CD14-positive monocyte (primary cell): ENCODE data around the gene NEUROD2. TPM values are rescaled to one million over a fixed set of nuclear protein-coding genes. Genes with fewer than 3 reads are reported as not detected.

Experiments used
- DNase-seq, 3 donors: peaks; one replicate each; pipeline ENCODE4 v3.0.0-alpha.2; 2011 to 2022
- H2AFZ ChIP-seq: 2 replicates; pipeline ENCODE4 v1.6.0; 2012; ENCODE audit warnings: mild to moderate bottlenecking, low read depth, low read length, inconsistent platforms; ENCODE audit not compliant: insufficient read depth, poor library complexity, severe bottlenecking
- H3K27ac ChIP-seq, 2 donors: 1 replicate in 1 of 2; 2 replicates in 1 of 2; pipeline ENCODE4 v1.5.1; 2012 to 2013; ENCODE audit warnings: low read length in 2 of 2, control low read depth in 1 of 2, inconsistent platforms in 1 of 2, low read depth in 1 of 2, mild to moderate bottlenecking in 1 of 2
- H3K27me3 ChIP-seq, 2 donors: one replicate each; pipeline versions ENCODE4 v1.6.0 to v1.6.1; 2011 to 2013; ENCODE audit warnings: low read length in 2 of 2; ENCODE audit not compliant: control insufficient read depth in 2 of 2, insufficient read depth in 2 of 2
- H3K36me3 ChIP-seq, 2 donors: replicated peaks in 1 of 2; 1 replicate in 1 of 2; 2 replicates in 1 of 2; pipeline versions ENCODE4 v1.5.1 to v1.6.1; 2012 to 2013; ENCODE audit warnings: low read length in 2 of 2, control low read depth in 1 of 2, inconsistent platforms in 1 of 2, mild to moderate bottlenecking in 1 of 2; ENCODE audit not compliant: insufficient read depth in 2 of 2, control insufficient read depth in 1 of 2
- H3K4me1 ChIP-seq, 2 donors: 1 replicate in 1 of 2; 2 replicates in 1 of 2; pipeline versions ENCODE4 v1.5.1 to v1.6.1; 2012 to 2013; ENCODE audit warnings: low read length in 2 of 2, control low read depth in 1 of 2, inconsistent platforms in 1 of 2, mild to moderate bottlenecking in 1 of 2, moderate library complexity in 1 of 2; ENCODE audit not compliant: insufficient read depth in 2 of 2, control insufficient read depth in 1 of 2
- H3K4me2 ChIP-seq: replicated peaks from 2 replicates; pipeline ENCODE3; 2012; ENCODE audit warnings: low read length, moderate library complexity, mild to moderate bottlenecking; ENCODE audit not compliant: poor library complexity, severe bottlenecking; ENCODE audit errors: extremely low read depth
- H3K4me3 ChIP-seq, 3 experiments: fragments of 200-600 bp in 1 of 3; sonication (generic) in 1 of 3; replicated peaks in 1 of 3; 1 replicate in 2 of 3; 2 replicates in 1 of 3; pipeline ENCODE4 v1.5.1; 2011 to 2013; ENCODE audit warnings: low read length in 3 of 3, mild to moderate bottlenecking in 3 of 3, control low read depth in 2 of 3, low read depth in 2 of 3, inconsistent platforms in 1 of 3, moderate library complexity in 1 of 3
- H3K79me2 ChIP-seq: 2 replicates; pipeline ENCODE4 v1.6.0; 2012; ENCODE audit warnings: mild to moderate bottlenecking, control low read depth, inconsistent platforms, low read length, moderate library complexity; ENCODE audit not compliant: insufficient read depth
- H3K9ac ChIP-seq: 2 replicates; pipeline ENCODE4 v1.6.0; 2017; ENCODE audit warnings: low read length, mild to moderate bottlenecking; ENCODE audit not compliant: insufficient read depth, poor library complexity, severe bottlenecking
- H3K9me3 ChIP-seq, 2 donors: replicated peaks in 1 of 2; 1 replicate in 1 of 2; 2 replicates in 1 of 2; pipeline versions ENCODE4 v1.5.1 to v1.6.1; 2012 to 2013; ENCODE audit warnings: low read length in 2 of 2, control low read depth in 1 of 2; ENCODE audit not compliant: control insufficient read depth in 1 of 2, insufficient read depth in 1 of 2
- H4K20me1 ChIP-seq: 2 replicates; pipeline ENCODE4 v1.6.0; 2012; ENCODE audit warnings: mild to moderate bottlenecking, low read length, control low read depth, moderate library complexity; ENCODE audit not compliant: insufficient read depth
- H3K27ac Mint-ChIP-seq, 7 donors: one replicate each; pipeline ENCODE4 v1.8.0; 2020; ENCODE audit warnings: mild to moderate bottlenecking in 7 of 7, mixed read lengths in 7 of 7, moderate library complexity in 6 of 7, inconsistent platforms in 2 of 7
- H3K27me3 Mint-ChIP-seq, 3 donors: one replicate each; pipeline ENCODE4 v1.8.0; 2021 to 2022; ENCODE audit warnings: low read depth in 3 of 3, mild to moderate bottlenecking in 3 of 3, mixed read lengths in 3 of 3, moderate library complexity in 3 of 3, inconsistent platforms in 1 of 3
- H3K36me3 Mint-ChIP-seq, 2 donors: one replicate each; pipeline ENCODE4 v1.8.0; 2020; ENCODE audit warnings: mixed read lengths in 2 of 2, inconsistent platforms in 1 of 2, mild to moderate bottlenecking in 1 of 2
- H3K4me1 Mint-ChIP-seq: one replicate; pipeline ENCODE4 v1.8.0; 2020; ENCODE audit warnings: mild to moderate bottlenecking, mixed read lengths
- H3K4me3 Mint-ChIP-seq, 2 donors: one replicate each; pipeline ENCODE4 v1.8.0; 2020; ENCODE audit warnings: mild to moderate bottlenecking in 2 of 2, mixed read lengths in 2 of 2, moderate library complexity in 1 of 2
- H3K9me3 Mint-ChIP-seq, 7 donors: one replicate each; pipeline ENCODE4 v1.8.0; 2020 to 2022; ENCODE audit warnings: mixed read lengths in 7 of 7, mild to moderate bottlenecking in 6 of 7, moderate library complexity in 6 of 7, inconsistent platforms in 2 of 7
- WGBS: methylation state at CpG from one replicate; pipeline ENCODE4 v1.1.5; 2013; ENCODE audit warnings: missing lambda C conversion rate; ENCODE audit not compliant: insufficient coverage; 5-methylcytosine and 5-hydroxymethylcytosine counted together
- intact Hi-C, 2 donors: fragments of 100-400 bp; cut with micrococcal nuclease; formaldehyde crosslinking; loops; one replicate each; pipeline versions ENCODE4 v1.15.0 to v1.15.1; 2023
- polyA plus RNA-seq, 3 donors: library from polyadenylated mRNA; depleted of rRNA in 1 of 3; unstranded in 2 of 3; stranded (reverse) in 1 of 3; fragments of 300-500 nt in 2 of 3; fragments of >200 nt in 1 of 3; fragmentation: Illumina TruSeq in 2 of 3; gene quantifications; 1 replicate in 2 of 3; 2 replicates in 1 of 3; pipeline ENCODE4 v1.2.3, GENCODE V29; 2012 to 2021
- TF ChIP-seq, protein P1 (sequence below): fragments of 200-600 bp; IDR thresholded peaks from one replicate; pipeline ENCODE4 v1.8.0; 2022; ENCODE audit warnings: antibody characterized with exemption, mild to moderate bottlenecking

NEUROD2 gene
- polyA plus RNA-seq, 3 donors = not detected

DNA sequence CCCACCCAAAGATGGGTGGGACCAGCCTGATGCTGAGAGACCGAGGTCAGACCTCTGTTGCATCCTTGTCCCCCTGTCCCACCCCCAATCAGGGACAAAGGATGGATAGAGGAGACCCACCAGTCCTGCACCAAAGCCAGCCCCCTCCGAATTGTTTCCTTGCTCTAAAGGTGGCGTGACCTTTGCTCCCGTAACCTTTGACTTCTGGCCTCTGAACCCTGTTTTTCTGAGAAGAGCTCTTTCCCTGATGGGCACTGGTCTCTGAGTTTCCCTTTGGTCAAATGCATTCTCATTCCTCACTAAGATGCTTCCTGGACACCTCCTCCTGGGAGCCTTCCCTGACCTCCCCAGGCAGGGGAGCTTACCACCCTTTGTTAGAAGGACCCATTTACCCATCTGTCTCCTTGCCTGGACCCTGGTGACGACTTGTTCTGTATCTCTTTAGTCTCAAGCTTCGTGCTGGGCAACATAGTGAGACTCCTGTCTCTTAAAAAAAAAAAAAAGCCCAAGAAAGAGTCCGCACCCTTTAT, 5.3 kb upstream of the NEUROD2 start:
- Mint-ChIP-seq H3K27ac (no peak overlapping the region), H3K27me3 (peaks cover 55 to 83% (median 57%) of the 10 kb centered on the region in 3 donors)

DNA sequence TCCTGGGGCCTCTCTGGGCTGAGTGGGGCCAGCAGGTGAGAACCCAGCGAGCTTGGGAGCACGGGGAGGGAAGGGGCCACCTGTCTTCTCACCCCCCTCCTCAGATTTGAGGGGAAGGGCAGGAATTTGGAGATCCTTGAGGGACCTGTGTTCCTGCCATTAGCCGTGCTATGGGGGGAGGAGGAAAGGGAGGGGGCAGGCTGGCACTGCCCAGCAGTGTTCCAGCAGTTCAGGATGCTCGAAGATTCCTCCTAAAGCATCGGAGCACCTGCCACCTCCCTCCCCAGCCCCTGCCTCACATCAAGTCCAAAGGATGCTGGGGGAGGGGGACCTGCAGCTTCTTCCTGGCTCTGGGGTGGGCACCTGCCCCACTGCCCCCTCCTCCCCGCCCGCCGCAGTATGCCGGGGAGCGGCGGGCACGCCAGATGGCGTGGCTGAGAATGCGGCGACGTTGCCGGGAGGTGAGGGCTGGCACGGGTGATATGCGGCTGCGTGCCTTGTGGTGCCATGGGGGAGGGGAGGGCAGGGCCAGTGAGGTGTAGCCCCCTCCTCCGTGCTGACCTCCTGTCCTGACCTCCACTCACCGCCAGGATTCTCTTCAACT, 4.7 kb upstream of the NEUROD2 start:
- TF ChIP-seq, protein P1, sequence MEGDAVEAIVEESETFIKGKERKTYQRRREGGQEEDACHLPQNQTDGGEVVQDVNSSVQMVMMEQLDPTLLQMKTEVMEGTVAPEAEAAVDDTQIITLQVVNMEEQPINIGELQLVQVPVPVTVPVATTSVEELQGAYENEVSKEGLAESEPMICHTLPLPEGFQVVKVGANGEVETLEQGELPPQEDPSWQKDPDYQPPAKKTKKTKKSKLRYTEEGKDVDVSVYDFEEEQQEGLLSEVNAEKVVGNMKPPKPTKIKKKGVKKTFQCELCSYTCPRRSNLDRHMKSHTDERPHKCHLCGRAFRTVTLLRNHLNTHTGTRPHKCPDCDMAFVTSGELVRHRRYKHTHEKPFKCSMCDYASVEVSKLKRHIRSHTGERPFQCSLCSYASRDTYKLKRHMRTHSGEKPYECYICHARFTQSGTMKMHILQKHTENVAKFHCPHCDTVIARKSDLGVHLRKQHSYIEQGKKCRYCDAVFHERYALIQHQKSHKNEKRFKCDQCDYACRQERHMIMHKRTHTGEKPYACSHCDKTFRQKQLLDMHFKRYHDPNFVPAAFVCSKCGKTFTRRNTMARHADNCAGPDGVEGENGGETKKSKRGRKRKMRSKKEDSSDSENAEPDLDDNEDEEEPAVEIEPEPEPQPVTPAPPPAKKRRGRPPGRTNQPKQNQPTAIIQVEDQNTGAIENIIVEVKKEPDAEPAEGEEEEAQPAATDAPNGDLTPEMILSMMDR = no peak
- Mint-ChIP-seq H3K9me3 (peaks cover 0 to 4% (median 1%) of the 10 kb centered on the region in 7 donors), H3K4me1 (peaks cover 2% of the 10 kb centered on the region), H3K27me3 (peaks cover 58 to 86% (median 60%) of the 10 kb centered on the region in 3 donors), H3K36me3 (no peaks in the 10 kb centered on the region), H3K27ac (no peak overlapping the region), H3K4me3 (no peak overlapping the region)
- no CpG with 5 or more reads among the region's 22 CpGs for WGBS
- H3K27ac ChIP-seq = no peak overlapping the region
- intact Hi-C loops = no loop called here
- H3K4me2 ChIP-seq = no peak overlapping the region
- DNase-seq = no peak
- peaks cover 33 to 60% of the 10 kb centered on the region in 2 donors for H3K27me3 ChIP-seq
- H3K4me1 ChIP-seq = peaks cover 3% of the 10 kb centered on the region in 2 donors
- H3K9me3 ChIP-seq = peaks cover 0 to 7% of the 10 kb centered on the region in 2 donors
- H4K20me1 ChIP-seq = no peaks in the 10 kb centered on the region
- no peaks in the 10 kb centered on the region for H3K36me3 ChIP-seq
- no peak overlapping the region for H3K4me3 ChIP-seq
- H3K9ac ChIP-seq = no peak overlapping the region
- H2AFZ ChIP-seq = no peak overlapping the region
- H3K79me2 ChIP-seq = no peaks in the 10 kb centered on the region

More for the DNA sequence above, 5.3 kb upstream of the NEUROD2 start:
- Histone ChIP-seq H3K4me3 (no peak overlapping the region), H3K27me3 (peaks cover 28 to 55% of the 10 kb centered on the region in 2 donors), H3K4me1 (peaks cover 5 to 7% of the 10 kb centered on the region in 2 donors), H4K20me1 (no peaks in the 10 kb centered on the region), H2AFZ (no peak overlapping the region), H3K79me2 (no peaks in the 10 kb centered on the region), H3K36me3 (no peaks in the 10 kb centered on the region), H3K4me2 (no peak overlapping the region), H3K27ac (no peak overlapping the region), H3K9ac (no peak overlapping the region), H3K9me3 (peaks cover 0 to 6% of the 10 kb centered on the region in 2 donors)
- TF ChIP-seq, protein P1 = no peak
- 86% methylated on average over 6 of the region's 7 CpGs for WGBS
- Mint-ChIP-seq H3K4me1 (peaks cover 4% of the 10 kb centered on the region), H3K4me3 (no peak overlapping the region), H3K36me3 (no peaks in the 10 kb centered on the region), H3K9me3 (peaks cover 0 to 3% (median 0%) of the 10 kb centered on the region in 7 donors)
- DNase-seq = no peak
- intact Hi-C loops = no loop called here
